PC-3 (cell line): ENCODE measurements around the gene TPCN2. TPM values are rescaled to one million over a fixed set of nuclear protein-coding genes. Genes with fewer than 3 reads are reported as not detected.

Experiments used
- ATAC-seq: fragments of 200-7000 bp; cut with Tn5 transposase; 2 replicates; pipeline ENCODE4 v1.9.1; 2020; ENCODE audit warnings: mild to moderate bottlenecking, moderate library complexity
- BruUV-seq: library from RNA; stranded (reverse); fragments of 400-500 nt; replicated peaks from 2 replicates; lab custom pipeline; 2021; lab: Mats Ljungman, UMichigan
- CTCF ChIA-PET: fragments of 300-600 bp; sonication (Branson Sonifier 250); formaldehyde crosslinking; loops from one replicate; lab custom pipeline; 2022; ENCODE audit warnings: antibody characterized with exemption; lab: Charles Lee
- POLR2A ChIA-PET: fragments of 300-600 bp; sonication (Branson Sonifier 250); formaldehyde crosslinking; loops from one replicate; lab custom pipeline; 2022; ENCODE audit warnings: antibody characterized with exemption; ENCODE audit not compliant: unreplicated experiment; lab: Charles Lee
- DNase-seq: peaks from one replicate; pipeline ENCODE4 v3.0.0-alpha.2; 2015
- H2AFZ ChIP-seq: fragments of 300-600 bp; sonication (generic); 2 replicates; pipeline ENCODE4 v1.6.0; 2016; ENCODE audit warnings: antibody characterized with exemption, low read length
- H3F3A ChIP-seq: fragments of 300-600 bp; sonication (generic); one replicate; pipeline ENCODE4 v1.6.0; 2017; ENCODE audit warnings: antibody characterized with exemption, low read length, control low read depth, mild to moderate bottlenecking; ENCODE audit not compliant: unreplicated experiment
- H3K27ac ChIP-seq: fragments of 300-600 bp; sonication (generic); 2 replicates; pipeline ENCODE4 v1.5.1; 2016; ENCODE audit warnings: mild to moderate bottlenecking, low read length
- H3K27me3 ChIP-seq: fragments of 300-600 bp; sonication (generic); 2 replicates; pipeline ENCODE4 v1.6.1; 2016; ENCODE audit warnings: low read length, mixed read lengths
- H3K36me3 ChIP-seq: fragments of 300-600 bp; sonication (generic); 2 replicates; pipeline ENCODE4 v1.6.1; 2016; ENCODE audit warnings: low read depth, mixed run types, low read length, mixed read lengths
- H3K4me1 ChIP-seq: fragments of 300-600 bp; sonication (generic); 2 replicates; pipeline ENCODE4 v1.5.1; 2016; ENCODE audit warnings: low read length; ENCODE audit not compliant: insufficient read depth
- H3K4me2 ChIP-seq: fragments of 300-600 bp; sonication (generic); 2 replicates; pipeline ENCODE4 v1.6.0; 2016; ENCODE audit warnings: low read length
- H3K4me3 ChIP-seq: fragments of 300-600 bp; sonication (generic); 2 replicates; pipeline ENCODE4 v1.5.1; 2016; ENCODE audit warnings: mild to moderate bottlenecking, low read length, mixed read lengths
- H3K79me2 ChIP-seq: fragments of 300-600 bp; sonication (generic); 2 replicates; pipeline ENCODE4 v1.6.1; 2017; ENCODE audit warnings: low read length, mixed read lengths
- H3K9ac ChIP-seq: fragments of 300-600 bp; sonication (generic); 2 replicates; pipeline ENCODE4 v1.6.0; 2016; ENCODE audit warnings: mild to moderate bottlenecking, low read length
- H3K9me2 ChIP-seq: fragments of 300-600 bp; sonication (generic); replicated peaks from 2 replicates; pipeline ENCODE4 v1.6.1; 2016; ENCODE audit warnings: mixed run types, low read length, mixed read lengths
- H3K9me3 ChIP-seq: fragments of 300-600 bp; sonication (generic); 2 replicates; pipeline ENCODE4 v1.6.1; 2016; ENCODE audit warnings: low read length, mixed read lengths
- H4K20me1 ChIP-seq: fragments of 300-600 bp; sonication (generic); 2 replicates; pipeline ENCODE4 v1.6.1; 2016; ENCODE audit warnings: low read length, mixed read lengths
- CTCF ChIP-seq: fragments of 300-600 bp; sonication (generic); conservative IDR thresholded peaks from 2 replicates; pipeline ENCODE4 v1.5.1; 2017; ENCODE audit warnings: antibody characterized with exemption, low read depth, mild to moderate bottlenecking, low read length
- EZH2 ChIP-seq: fragments of 300-600 bp; sonication (generic); IDR thresholded peaks from one replicate; pipeline ENCODE4 v1.6.1; 2017; ENCODE audit warnings: antibody characterized with exemption, mild to moderate bottlenecking, low read length; ENCODE audit not compliant: unreplicated experiment
- EZH2phosphoT487 ChIP-seq: fragments of 300-600 bp; sonication (generic); IDR thresholded peaks from 2 replicates; pipeline ENCODE4 v1.6.1; 2018; ENCODE audit warnings: mild to moderate bottlenecking, antibody characterized with exemption, low read length, borderline replicate concordance
- intact Hi-C: fragments of 100-400 bp; cut with micrococcal nuclease; formaldehyde crosslinking; loops from 2 replicates; pipeline ENCODE4 v1.9.0; 2023
- total RNA-seq: library from RNA; depleted of rRNA; stranded (reverse); fragments of >200 nt; gene quantifications from 2 replicates; pipeline ENCODE4 v1.2.3, GENCODE V29; 2014

TPCN2 gene
- total RNA-seq, 1 experiment from 2014 or later, result 13.0 TPM

- no TSS peak for BruUV-seq
- no peaks in the 10 kb centered on the region for H3K36me3 ChIP-seq
- H3K27me3 ChIP-seq, result no peaks in the 10 kb centered on the region
- H3K27ac ChIP-seq, result no peak overlapping the region
- no peak overlapping the region for H3K9ac ChIP-seq
- no peak overlapping the region for H3K4me2 ChIP-seq
- TF ChIP-seq EZH2 (no peak), CTCF (no peak), EZH2phosphoT487 (no peak)
- no peaks in the 10 kb centered on the region for H3K79me2 ChIP-seq
- no peaks in the 10 kb centered on the region for H3K9me2 ChIP-seq
- H3K9me3 ChIP-seq, result no peaks in the 10 kb centered on the region
- intact Hi-C loops, result no loop called here
- H4K20me1 ChIP-seq, result no peaks in the 10 kb centered on the region
- no peak overlapping the region for H3K4me3 ChIP-seq
- CTCF ChIA-PET, result no interaction called here
- DNase-seq, result no peak
- no peaks in the 10 kb centered on the region for H3F3A ChIP-seq
- no peaks in the 10 kb centered on the region for H3K4me1 ChIP-seq
- no peak overlapping the region for H2AFZ ChIP-seq
- POLR2A ChIA-PET, result no interaction called here
- no peak for ATAC-seq
Observed at GRCh38 chr11:69002570-69003231, 46.0 kb upstream of the TPCN2 start.

GRCh38 chr11:69003301-69003865 lies 45.3 kb upstream of the TPCN2 start:
- TF ChIP-seq EZH2phosphoT487, result no peak
- TF ChIP-seq EZH2, result no peak
- TF ChIP-seq CTCF, result no peak
- H3K4me2 ChIP-seq, result no peak overlapping the region
- intact Hi-C loops, result no loop called here
- H2AFZ ChIP-seq, result no peak overlapping the region
- H3K27me3 ChIP-seq, result no peaks in the 10 kb centered on the region
- no peak overlapping the region for H3K4me3 ChIP-seq
- H3K4me1 ChIP-seq, result peaks cover 7% of the 10 kb centered on the region
- no peak for DNase-seq
- no peaks in the 10 kb centered on the region for H3K79me2 ChIP-seq
- H3K9me2 ChIP-seq, result no peaks in the 10 kb centered on the region
- H4K20me1 ChIP-seq, result no peaks in the 10 kb centered on the region
- H3K36me3 ChIP-seq, result no peaks in the 10 kb centered on the region
- no peaks in the 10 kb centered on the region for H3K9me3 ChIP-seq
- no peaks in the 10 kb centered on the region for H3F3A ChIP-seq
- no peak overlapping the region for H3K27ac ChIP-seq
- H3K9ac ChIP-seq, result no peak overlapping the region
- POLR2A ChIA-PET, result no interaction called here
- CTCF ChIA-PET, result no interaction called here
- ATAC-seq, result no peak
- BruUV-seq, result no TSS peak

GRCh38 chr11:69003866-69004367 lies 44.8 kb upstream of the TPCN2 start:
- BruUV-seq, result no TSS peak
- Histone ChIP-seq H3K4me3 (no peak overlapping the region), H3F3A (no peaks in the 10 kb centered on the region), H3K4me2 (no peak overlapping the region), H3K9ac (no peak overlapping the region), H3K9me3 (no peaks in the 10 kb centered on the region), H4K20me1 (no peaks in the 10 kb centered on the region), H3K27me3 (no peaks in the 10 kb centered on the region), H3K36me3 (no peaks in the 10 kb centered on the region), H3K79me2 (no peaks in the 10 kb centered on the region), H3K9me2 (no peaks in the 10 kb centered on the region), H2AFZ (no peak overlapping the region), H3K4me1 (peaks cover 12% of the 10 kb centered on the region), H3K27ac (no peak overlapping the region)
- ChIA-PET POLR2A (no interaction called here), CTCF (no interaction called here)
- DNase-seq (no peak), ATAC-seq (no peak)
- intact Hi-C loops, result no loop called here
- TF ChIP-seq EZH2phosphoT487 (no peak), CTCF (no peak), EZH2 (no peak)
